Islet of Langerhans (tissue), 1 donor: Measurements from ENCODE around the gene ITGB3BP.

ENCODE experiments used
- FAIRE-seq: peaks from one replicate; lab custom pipeline; 2011; peaks lifted over from hg19 to GRCh38; lab: Jason Lieb, UNC

ITGB3BP gene

DNA sequence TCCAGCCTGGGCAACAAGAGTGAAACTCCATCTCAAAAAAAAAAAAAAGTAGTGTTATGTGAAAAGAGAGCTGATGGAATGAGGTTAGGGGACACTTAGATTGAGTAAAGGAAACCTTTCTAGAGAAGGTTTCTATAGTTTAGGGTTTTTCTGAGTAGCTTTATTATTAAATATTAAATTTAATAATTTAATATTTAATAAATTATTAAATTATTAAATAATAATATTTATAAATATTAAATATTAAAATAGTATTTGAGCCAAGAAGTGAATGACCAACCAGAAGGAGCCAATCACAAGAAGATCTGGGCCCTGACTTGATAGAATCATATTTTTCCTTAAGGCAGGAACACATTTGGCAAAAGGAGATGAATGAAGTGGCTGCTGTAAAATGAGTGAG, 104.9 kb downstream of the ITGB3BP start:
- FAIRE-seq = no peak

DNA sequence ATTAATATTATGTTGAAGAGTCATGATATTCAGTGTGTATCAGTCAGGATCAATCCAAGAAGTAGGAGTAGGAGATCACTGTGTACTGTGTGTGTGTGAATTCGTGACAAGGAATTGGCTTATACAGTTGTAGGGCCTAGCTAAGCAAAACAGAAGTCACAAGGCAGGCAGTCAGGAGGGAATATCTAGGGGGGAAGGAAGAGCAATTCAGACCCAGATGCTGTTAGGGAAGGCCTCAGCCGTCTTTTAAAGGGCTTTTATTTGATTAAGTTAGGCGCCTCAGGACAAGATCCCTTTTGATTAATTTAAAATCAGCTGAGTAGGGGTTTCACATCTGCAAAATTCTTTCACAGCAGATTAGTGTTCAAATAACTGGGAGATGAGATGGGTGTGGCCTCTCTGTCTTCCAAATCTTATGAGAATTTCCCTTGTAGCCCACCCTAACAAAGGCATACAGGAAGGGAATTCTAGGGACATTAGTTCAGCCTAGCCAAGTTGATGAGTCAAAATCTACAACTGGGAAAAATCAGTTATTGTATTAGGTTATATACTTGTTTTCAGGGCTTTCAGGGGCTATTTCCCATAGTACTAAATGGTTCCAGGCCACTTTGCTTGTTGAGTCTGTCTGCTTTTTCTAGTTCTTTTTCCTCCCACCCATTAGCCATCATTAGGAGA, 108.2 kb downstream of the ITGB3BP start:
- FAIRE-seq = no peak

DNA sequence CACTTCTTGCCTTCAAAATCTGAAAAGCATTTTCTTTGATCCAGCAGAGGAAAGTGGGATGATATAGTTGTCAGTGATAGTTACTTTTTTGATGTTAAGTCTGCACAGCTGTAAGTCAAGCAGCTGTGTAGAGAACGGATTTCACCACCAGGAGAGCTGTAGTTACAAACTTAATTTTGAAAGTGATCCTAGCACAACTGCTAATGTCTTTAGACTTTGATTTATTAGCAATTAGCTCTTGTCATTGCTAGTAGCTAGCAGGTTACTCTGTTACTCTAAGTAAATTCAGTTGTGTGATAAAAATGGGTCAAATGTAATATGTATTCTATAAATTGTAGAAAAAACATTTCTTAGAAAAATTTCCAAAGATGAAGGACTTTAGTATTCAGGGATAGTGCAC, 109.6 kb downstream of the ITGB3BP start:
- FAIRE-seq = no peak

DNA sequence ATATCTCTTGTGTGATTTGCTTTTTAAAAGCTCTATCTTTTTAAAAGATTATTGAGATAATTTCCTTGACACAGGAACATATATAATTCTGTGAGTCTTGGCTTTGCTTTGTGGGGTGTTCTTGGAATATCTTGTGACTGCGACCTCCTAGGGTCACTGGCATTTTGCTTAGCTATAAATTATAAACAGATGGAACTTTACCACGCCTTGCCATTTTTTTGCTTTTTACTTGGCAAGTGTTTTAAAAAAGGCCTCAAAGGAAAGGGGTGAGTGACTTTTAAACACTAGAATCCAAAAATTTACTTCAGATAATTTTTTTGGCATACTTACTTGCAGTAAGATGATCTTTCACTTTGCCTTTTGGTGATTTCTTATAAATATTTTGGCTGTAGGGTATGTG, 112.0 kb downstream of the ITGB3BP start:
- FAIRE-seq = no peak

DNA sequence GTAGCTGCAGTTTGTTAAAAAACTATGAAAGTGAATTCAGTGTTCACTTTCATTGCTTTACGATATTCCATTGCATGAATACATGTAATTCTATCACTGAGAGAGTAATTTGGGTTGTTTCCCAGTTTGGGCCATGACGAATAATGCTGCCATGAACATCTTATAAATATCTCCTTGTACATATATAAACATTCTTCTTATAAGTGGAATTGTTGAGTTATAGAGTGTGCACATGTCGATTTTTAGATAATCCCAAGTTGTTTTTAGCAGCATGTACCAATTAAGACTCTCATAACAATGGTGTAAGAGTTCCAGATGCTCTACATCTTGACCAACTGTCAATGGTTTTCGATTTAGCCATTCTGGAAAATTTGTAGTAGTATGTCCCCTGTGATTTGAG, 114.7 kb downstream of the ITGB3BP start:
- FAIRE-seq = no peak

DNA sequence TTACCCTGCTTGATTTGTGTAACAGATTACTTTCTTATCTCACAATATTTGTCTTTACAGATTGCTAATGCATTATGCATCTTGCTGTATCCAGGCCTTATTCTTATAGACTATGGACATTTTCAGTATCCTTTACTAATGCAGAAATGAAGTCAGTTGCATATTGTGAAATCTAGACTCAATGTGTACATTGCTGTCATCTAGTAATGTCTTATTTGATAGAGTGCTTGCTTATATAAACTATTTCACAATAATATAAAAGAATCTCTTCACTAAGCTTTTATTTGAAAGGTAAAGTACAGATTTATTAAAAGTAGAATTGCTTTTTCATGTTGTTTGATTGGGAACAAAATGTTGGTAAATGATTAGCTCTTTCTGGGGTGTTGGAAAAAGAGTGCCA, 116.0 kb downstream of the ITGB3BP start:
- no peak for FAIRE-seq

DNA sequence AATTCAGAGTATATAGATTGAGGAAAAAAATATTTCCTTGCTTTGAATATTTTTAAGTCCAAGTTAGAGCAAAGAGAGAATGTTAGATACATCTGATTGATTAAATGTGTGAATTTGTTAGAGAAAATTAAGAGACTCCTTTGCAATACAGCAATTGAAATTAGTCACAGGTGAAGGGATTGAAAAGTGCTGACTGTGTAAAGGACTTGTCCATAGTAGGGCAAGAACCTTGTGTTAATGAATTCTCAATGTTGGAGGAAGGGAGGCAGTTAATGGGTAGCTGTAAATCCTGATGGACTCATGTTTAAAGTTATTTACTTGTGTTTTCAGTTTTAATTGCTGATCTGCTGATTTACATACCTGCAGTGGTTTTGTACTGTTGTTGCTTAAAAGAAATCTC, 117.0 kb downstream of the ITGB3BP start:
- FAIRE-seq = no peak

DNA sequence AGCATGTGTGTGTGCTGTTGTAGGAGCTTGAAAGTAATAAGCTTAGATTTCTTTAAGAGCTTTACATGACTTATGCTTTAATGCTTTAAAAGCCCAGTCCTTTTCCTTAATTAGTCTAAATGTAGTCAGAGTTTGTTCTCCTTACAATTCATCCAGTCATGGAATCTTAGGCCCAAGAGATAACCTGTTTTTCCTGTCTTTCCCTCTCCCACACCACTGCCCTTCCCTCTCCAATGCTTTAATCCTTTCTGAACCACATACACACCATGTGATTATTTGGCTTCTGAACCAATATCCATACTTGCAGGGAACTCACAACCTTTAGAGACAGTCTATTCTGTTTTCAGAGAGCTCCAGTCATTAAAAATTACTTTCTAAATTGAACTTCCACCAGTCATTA, 118.0 kb downstream of the ITGB3BP start:
- FAIRE-seq = no peak

DNA sequence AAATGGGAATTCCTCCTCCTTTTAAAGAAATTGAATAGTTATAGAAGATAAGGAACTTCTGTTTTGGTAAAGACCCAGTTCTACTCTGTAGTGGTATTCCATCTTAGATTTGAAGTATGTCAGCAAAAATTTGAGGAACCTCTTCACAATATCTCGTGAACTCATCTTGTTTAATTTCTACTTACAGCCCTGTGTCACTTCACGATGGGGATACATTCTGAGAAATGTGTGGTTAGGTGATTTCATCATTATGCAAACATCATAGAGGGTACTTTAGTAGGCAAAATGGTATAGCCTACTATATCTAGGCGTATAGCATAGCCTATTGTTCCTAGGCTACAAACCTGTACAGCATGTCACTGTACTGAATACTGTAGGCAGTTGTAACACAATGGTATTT, 119.6 kb downstream of the ITGB3BP start:
- no peak for FAIRE-seq

DNA sequence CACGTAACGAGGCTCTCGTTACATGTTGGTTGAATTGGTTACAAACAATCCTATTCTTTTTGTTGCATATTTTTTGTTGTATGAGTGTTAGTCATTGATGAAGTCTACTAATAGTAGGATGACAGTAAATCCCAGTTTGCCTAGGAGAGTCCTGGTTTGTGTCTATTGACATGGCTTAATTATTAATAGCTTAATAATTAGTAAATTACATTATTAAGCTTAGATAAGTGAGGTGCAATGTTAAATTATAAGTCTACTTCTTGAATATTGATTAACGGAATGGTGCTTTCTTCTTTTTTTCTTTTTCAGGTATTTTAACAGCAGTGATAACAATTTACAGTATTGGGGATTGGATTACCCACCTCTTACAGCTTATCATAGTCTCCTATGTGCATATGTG, 121.1 kb downstream of the ITGB3BP start:
- no peak for FAIRE-seq
